SU-DHL-6 (cell line): ENCODE measurements around the gene ASB3.

Experiments used
- H2AFZ ChIP-seq: fragments of 200-600 bp; sonication (generic); 2 replicates; pipeline ENCODE4 v1.6.1; 2014; ENCODE audit warnings: low read depth, mild to moderate bottlenecking, moderate library complexity, mixed read lengths, antibody characterized with exemption, low read length; ENCODE audit not compliant: severe bottlenecking
- H3F3A ChIP-seq: fragments of 200-600 bp; shearing (Covaris generic); 2 replicates; pipeline ENCODE4 v1.6.0; 2016; ENCODE audit warnings: antibody characterized with exemption, mild to moderate bottlenecking; ENCODE audit not compliant: insufficient read depth
- H3K27ac ChIP-seq: fragments of 200-600 bp; sonication (generic); 2 replicates; pipeline ENCODE4 v1.5.1; 2016; ENCODE audit warnings: low read depth, mild to moderate bottlenecking, low read length, moderate library complexity, mixed read lengths
- H3K27me3 ChIP-seq: fragments of 200-600 bp; sonication (generic), shearing (Covaris generic); 2 replicates; pipeline ENCODE4 v1.6.0; 2014; ENCODE audit warnings: mild to moderate bottlenecking, low read length
- H3K36me3 ChIP-seq: fragments of 200-600 bp; sonication (generic); 2 replicates; pipeline ENCODE4 v1.6.1; 2014; ENCODE audit warnings: mild to moderate bottlenecking, low read length, mixed read lengths
- H3K4me2 ChIP-seq: fragments of 300-600, 200-600 bp; shearing (Covaris generic), sonication (generic); 2 replicates; pipeline ENCODE4 v1.6.0; 2014; ENCODE audit warnings: low read length, low read depth, mild to moderate bottlenecking; ENCODE audit not compliant: poor library complexity, severe bottlenecking
- H3K4me3 ChIP-seq: fragments of 200-600 bp; sonication (generic); 2 replicates; pipeline ENCODE4 v1.5.1; 2014; ENCODE audit warnings: antibody characterized with exemption, low read length, mild to moderate bottlenecking, mixed read lengths; ENCODE audit not compliant: insufficient read depth, poor library complexity, severe bottlenecking
- H3K79me2 ChIP-seq: fragments of 200-600 bp; sonication (generic); 2 replicates; pipeline ENCODE4 v1.6.1; 2014; ENCODE audit warnings: mild to moderate bottlenecking, low read length, moderate library complexity; ENCODE audit not compliant: insufficient read depth
- H3K9ac ChIP-seq: fragments of 200-600 bp; sonication (generic); 2 replicates; pipeline ENCODE4 v1.7.0; 2014; ENCODE audit warnings: mild to moderate bottlenecking, low read length
- H3K9me2 ChIP-seq: fragments of 200-600 bp; sonication (generic); replicated peaks from 2 replicates; pipeline ENCODE4 v1.6.1; 2014; ENCODE audit warnings: low read length; ENCODE audit not compliant: insufficient read depth
- H3K9me3 ChIP-seq: fragments of 200-600 bp; sonication (generic); 2 replicates; pipeline ENCODE4 v1.6.1; 2014; ENCODE audit warnings: low read length, mixed read lengths; ENCODE audit not compliant: insufficient read depth
- H4K20me1 ChIP-seq: fragments of 200-600 bp; sonication (generic); 2 replicates; pipeline ENCODE4 v1.6.1; 2014; ENCODE audit warnings: low read depth, mild to moderate bottlenecking, antibody characterized with exemption, low read length, moderate library complexity, mixed read lengths
- CTCF ChIP-seq: fragments of 200-600 bp; sonication (generic); IDR thresholded peaks from one replicate; pipeline ENCODE4 v1.5.1; 2017; ENCODE audit warnings: antibody characterized with exemption, mild to moderate bottlenecking, low read length, moderate library complexity; ENCODE audit not compliant: insufficient read depth, poor library complexity, severe bottlenecking
- EZH2phosphoT487 ChIP-seq: fragments of 200-600 bp; sonication (generic), shearing (Covaris generic); conservative IDR thresholded peaks from 2 replicates; pipeline ENCODE4 v1.6.1; 2018; ENCODE audit warnings: mild to moderate bottlenecking, antibody characterized with exemption, low read length, moderate library complexity, mixed read lengths

Gene ASB3

GRCh38 chr2:53697092-53697491 lies 89.7 kb downstream of the ASB3 start:
- no peaks in the 10 kb centered on the region for H3F3A ChIP-seq
- no peaks in the 10 kb centered on the region for H3K27me3 ChIP-seq
- H4K20me1 ChIP-seq: no peaks in the 10 kb centered on the region
- TF ChIP-seq CTCF: no peak
- no peak overlapping the region for H3K9ac ChIP-seq
- no peaks in the 10 kb centered on the region for H3K9me3 ChIP-seq
- H3K4me2 ChIP-seq: no peak overlapping the region
- H3K27ac ChIP-seq: no peak overlapping the region
- H3K4me3 ChIP-seq: no peak overlapping the region
- H3K36me3 ChIP-seq: 0 out of 2 replicates have a peak, but pooled peaks cover 6% of the 10 kb centered on the region
- H3K9me2 ChIP-seq: no peaks in the 10 kb centered on the region
- no peak overlapping the region for H2AFZ ChIP-seq
- no peaks in the 10 kb centered on the region for H3K79me2 ChIP-seq

DNA sequence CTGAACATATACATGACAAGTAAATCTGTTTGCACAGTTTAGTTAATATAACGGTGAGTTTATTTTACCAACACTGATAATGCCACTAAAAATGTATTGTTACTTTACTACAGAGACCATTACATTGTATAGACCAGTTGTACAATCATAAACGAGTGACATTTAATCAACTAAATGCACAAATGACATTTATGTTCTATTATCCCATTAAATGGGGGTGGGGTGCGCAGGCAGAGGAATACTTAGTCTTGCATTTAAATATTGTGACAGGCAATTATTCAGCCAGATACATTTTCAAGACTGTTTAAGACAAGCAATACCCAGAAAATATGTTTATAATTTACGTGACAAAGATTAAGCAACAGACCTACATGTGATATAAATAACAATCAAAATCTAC lies 91.2 kb downstream of the ASB3 start:
- Histone ChIP-seq H3K79me2 (no peaks in the 10 kb centered on the region), H3K4me3 (no peak overlapping the region), H3K4me2 (no peak overlapping the region), H3K36me3 (0 out of 2 replicates have a peak, but pooled peaks cover 6% of the 10 kb centered on the region), H3K27ac (no peak overlapping the region), H4K20me1 (no peaks in the 10 kb centered on the region), H3K27me3 (no peaks in the 10 kb centered on the region), H3F3A (no peaks in the 10 kb centered on the region), H3K9me3 (no peaks in the 10 kb centered on the region), H3K9ac (no peak overlapping the region), H2AFZ (no peak overlapping the region), H3K9me2 (no peaks in the 10 kb centered on the region)
- TF ChIP-seq CTCF: no peak
- TF ChIP-seq EZH2phosphoT487: no peak

GRCh38 chr2:53694096-53694771 lies 92.5 kb downstream of the ASB3 start:
- Histone ChIP-seq H3K9me2 (no peaks in the 10 kb centered on the region), H3K9ac (no peak overlapping the region), H3F3A (no peaks in the 10 kb centered on the region), H3K4me3 (no peak overlapping the region), H4K20me1 (no peaks in the 10 kb centered on the region), H3K4me2 (no peak overlapping the region), H3K27me3 (no peaks in the 10 kb centered on the region), H3K27ac (no peak overlapping the region), H2AFZ (no peak overlapping the region), H3K9me3 (no peaks in the 10 kb centered on the region), H3K36me3 (no peaks in the 10 kb centered on the region), H3K79me2 (no peaks in the 10 kb centered on the region)
- TF ChIP-seq EZH2phosphoT487 (no peak), CTCF (no peak)
